ENCODE measurements around the gene AAMP. TPM values are rescaled to one million over a fixed set of nuclear protein-coding genes. Genes with fewer than 3 reads are reported as not detected.
A peak's percentile ranks its signal among the peaks of the same experiment; 100 is the strongest.

Gene AAMP
- total RNA-seq, 1 experiment from 2014 or later = 126 TPM

GRCh38 chr2:218290316-218291261, 20.7 kb upstream of the AAMP start:
- H4K20me1 ChIP-seq (ENCODE audit: insufficient read depth) = peaks cover 3% of the 10 kb centered on the region; the same call in 1 of the 2 replicates
- no peaks in the 10 kb centered on the region for H3K27me3 ChIP-seq (ENCODE audit: insufficient read depth, low read depth)
- peaks cover 60% of the 10 kb centered on the region for H3K79me2 ChIP-seq (ENCODE audit: low read depth)
- ChIA-PET CTCF (interaction anchor here (0.6 to 4.5 kb wide), 3 partner anchors 18 to 437 kb away, joined by 4 to 26 read pairs (median 6); no protein-coding TSS in a partner anchor), POLR2A (ENCODE audit: unreplicated experiment) (interaction anchor here (0.5 to 0.7 kb wide), 4 partner anchors 7 to 1372 kb away, joined by 3 to 16 read pairs (median 3); no protein-coding TSS in a partner anchor)
- H3K4me3 ChIP-seq = peak overlapping the region; percentile 89
- intact Hi-C loops (cut with micrococcal nuclease; ENCODE audit: unreplicated experiment) = loop anchor here (1.0 to 5.0 kb wide), 2 partner anchors 18 to 277 kb away; partner anchors contain the start of genes CNOT9 and USP37
- H3K4me2 ChIP-seq = peak overlapping the region; percentile 99
- no peaks in the 10 kb centered on the region for H3K9me3 ChIP-seq (ENCODE audit: insufficient read depth, low read depth)
- H3K27ac ChIP-seq = peak overlapping the region; percentile 96
- H3F3A ChIP-seq (ENCODE audit: insufficient read depth, low read depth) = peaks cover 62% of the 10 kb centered on the region
- H3K36me3 ChIP-seq (ENCODE audit: low read depth) = no peaks in the 10 kb centered on the region
- no peaks in the 10 kb centered on the region for H3K9me2 ChIP-seq (ENCODE audit: insufficient read depth)
- TF ChIP-seq CTCF (conservative IDR thresholded peaks at IDR 0.05) (no peak), EZH2 (IDR thresholded peaks at IDR 0.05; ENCODE audit: low read depth) (no peak)
- no peak overlapping the region for H2AFZ ChIP-seq
- TSS peak; percentile 20 for BruUV-seq (replicated peaks)
- peaks cover 86% of the 10 kb centered on the region for H3K4me1 ChIP-seq (replicated peaks; ENCODE audit: insufficient read depth)
- DNase-seq = no peak

DNA sequence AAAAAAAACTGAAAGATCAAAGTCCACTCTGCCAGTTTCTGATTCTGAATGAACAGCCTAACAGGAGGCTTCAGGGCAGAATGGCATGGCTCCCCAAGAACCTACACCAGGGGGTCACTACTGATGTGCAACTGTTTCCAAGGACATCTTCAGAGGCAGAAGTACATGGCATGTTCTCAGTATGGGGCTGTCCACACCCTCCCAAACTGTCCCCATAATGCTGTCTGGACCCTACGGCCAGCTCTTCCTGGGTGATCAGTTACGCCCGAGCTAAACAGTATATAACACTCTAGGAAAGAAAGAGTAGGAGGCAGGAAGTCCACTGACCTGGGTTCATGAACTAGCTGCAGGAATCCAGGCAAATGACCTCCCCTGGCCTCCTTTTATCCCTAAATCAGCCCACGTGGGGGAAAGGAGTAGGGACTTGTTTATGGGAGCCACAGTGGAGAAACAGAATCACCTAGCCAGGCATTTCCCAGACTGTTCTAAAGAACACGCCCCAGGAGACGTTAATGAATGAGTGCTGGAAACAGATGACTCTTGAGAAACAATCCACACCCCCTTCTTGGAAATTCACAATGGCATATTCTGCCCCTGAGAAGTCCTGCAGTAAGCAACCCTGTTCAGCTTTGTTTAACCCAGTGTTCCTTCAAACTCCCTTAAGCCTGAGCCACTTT, 19.8 kb upstream of the AAMP start:
- Histone ChIP-seq H3F3A (ENCODE audit: insufficient read depth, low read depth) (peaks cover 63% of the 10 kb centered on the region), H3K9me2 (ENCODE audit: insufficient read depth) (no peaks in the 10 kb centered on the region), H3K79me2 (ENCODE audit: low read depth) (peaks cover 69% of the 10 kb centered on the region), H3K9me3 (ENCODE audit: insufficient read depth, low read depth) (no peaks in the 10 kb centered on the region), H3K4me1 (replicated peaks; ENCODE audit: insufficient read depth) (peaks cover 86% of the 10 kb centered on the region), H3K36me3 (ENCODE audit: low read depth) (no peaks in the 10 kb centered on the region), H4K20me1 (ENCODE audit: insufficient read depth) (peaks cover 3% of the 10 kb centered on the region; the same call in 1 of the 2 replicates), H3K4me2 (peak overlapping the region; percentile 99), H3K27ac (peak overlapping the region; percentile 96; the same call in 1 of the 2 replicates), H2AFZ (no peak overlapping the region), H3K27me3 (ENCODE audit: insufficient read depth, low read depth) (no peaks in the 10 kb centered on the region), H3K4me3 (peak overlapping the region; percentile 89; the same call in 1 of the 2 replicates)
- intact Hi-C loops (cut with micrococcal nuclease; ENCODE audit: unreplicated experiment) = loop anchor here (5.0 kb wide), 1 partner anchor 278 kb away; the partner anchor contains the start of genes CNOT9 and USP37
- ChIA-PET CTCF (interaction anchor here (1.0 to 4.5 kb wide), 2 partner anchors 17 to 106 kb away, joined by 4 to 26 read pairs; no protein-coding TSS in a partner anchor), POLR2A (ENCODE audit: unreplicated experiment) (interaction anchor here (0.5 to 0.9 kb wide), 3 partner anchors 27 to 1373 kb away, joined by 3 to 16 read pairs (median 3); no protein-coding TSS in a partner anchor)
- TF ChIP-seq CTCF (conservative IDR thresholded peaks at IDR 0.05) (no peak), EZH2 (IDR thresholded peaks at IDR 0.05; ENCODE audit: low read depth) (no peak)
- no peak for DNase-seq
- BruUV-seq (replicated peaks) = no TSS peak

All from PC-9 (cell line).